CD4-positive, alpha-beta T cell (primary cell): ENCODE data around the gene OAS2. TPM values are rescaled to one million over a fixed set of nuclear protein-coding genes. Genes with fewer than 3 reads are reported as not detected.

ENCODE experiments used
- ATAC-seq: fragments of 200-7000 bp; cut with Tn5 transposase; one replicate; pipeline ENCODE4 v1.10.0; 2022; ENCODE audit warnings: mild to moderate bottlenecking; ENCODE audit not compliant: poor library complexity
- CTCF ChIA-PET: fragments of 350-600 bp; sonication (Branson Sonifier 250); formaldehyde crosslinking; loops from one replicate; lab custom pipeline; 2021; ENCODE audit warnings: antibody characterized with exemption, inconsistent platforms; lab: Charles Lee
- POLR2A ChIA-PET: fragments of 350-600 bp; sonication (Branson Sonifier 250); formaldehyde crosslinking; loops from one replicate; lab custom pipeline; 2021; ENCODE audit warnings: antibody characterized with exemption, inconsistent platforms; lab: Charles Lee
- DNase-seq, 14 experiments: peaks; one replicate each; pipeline ENCODE4 v3.0.0-alpha.2; 2013 to 2020; ENCODE audit warnings: mixed read lengths in 2 of 14
- H3K27ac ChIP-seq, 2 donors: one replicate each; pipeline versions ENCODE4 v1.5.1 to v1.7.0; 2013; ENCODE audit warnings: low read length in 2 of 2, low read depth in 1 of 2, mild to moderate bottlenecking in 1 of 2
- H3K27me3 ChIP-seq, 2 experiments: 1 replicate in 1 of 2; 2 replicates in 1 of 2; pipeline versions ENCODE4 v1.6.1 to v1.7.0; 2013; ENCODE audit warnings: low read length in 2 of 2, control low read depth in 1 of 2, mild to moderate bottlenecking in 1 of 2, moderate library complexity in 1 of 2; ENCODE audit not compliant: insufficient read depth in 2 of 2, control insufficient read depth in 1 of 2
- H3K36me3 ChIP-seq: one replicate; pipeline ENCODE4 v1.6.1; 2013; ENCODE audit warnings: low read length, control low read depth; ENCODE audit not compliant: insufficient read depth
- H3K4me1 ChIP-seq: one replicate; pipeline ENCODE4 v1.6.1; 2013; ENCODE audit warnings: low read length, control low read depth; ENCODE audit not compliant: insufficient read depth
- H3K4me3 ChIP-seq: one replicate; pipeline ENCODE4 v1.5.1; 2013; ENCODE audit warnings: mild to moderate bottlenecking, low read length, moderate library complexity
- H3K9me3 ChIP-seq, 2 experiments: 1 replicate in 1 of 2; 2 replicates in 1 of 2; pipeline versions ENCODE4 v1.6.1 to v1.7.0; 2013; ENCODE audit warnings: low read length in 2 of 2, mild to moderate bottlenecking in 2 of 2, control low read depth in 1 of 2, moderate library complexity in 1 of 2; ENCODE audit not compliant: control insufficient read depth in 1 of 2, insufficient read depth in 1 of 2
- H3K27ac Mint-ChIP-seq: one replicate; pipeline ENCODE4 v1.8.0; 2020; ENCODE audit warnings: mixed read lengths
- H3K27me3 Mint-ChIP-seq: one replicate; pipeline ENCODE4 v1.8.0; 2021; ENCODE audit warnings: mixed read lengths
- H3K36me3 Mint-ChIP-seq: one replicate; pipeline ENCODE4 v1.8.0; 2021; ENCODE audit warnings: low read depth, mixed read lengths
- H3K4me1 Mint-ChIP-seq: one replicate; pipeline ENCODE4 v1.8.0; 2021; ENCODE audit warnings: low read depth, mixed read lengths
- H3K4me3 Mint-ChIP-seq: one replicate; pipeline ENCODE4 v1.8.0; 2020; ENCODE audit warnings: mild to moderate bottlenecking, mixed read lengths
- H3K9me3 Mint-ChIP-seq: one replicate; pipeline ENCODE4 v1.8.0; 2020; ENCODE audit warnings: mixed read lengths
- CTCF ChIP-seq: fragments of 200-600 bp; IDR thresholded peaks from one replicate; pipeline ENCODE4 v1.8.0; 2022; ENCODE audit warnings: antibody characterized with exemption, mild to moderate bottlenecking
- intact Hi-C, 2 experiments: fragments of 100-400 bp; cut with DNase I in 1 of 2; cut with micrococcal nuclease in 1 of 2; formaldehyde crosslinking; loops; one replicate each; pipeline versions ENCODE4 v1.15.1 to v1.9.0; 2023 to 2025; cut with DNase I, micrococcal nuclease
- total RNA-seq, 174 experiments: library from RNA in 2 of 174; stranded (reverse) in 2 of 174; gene quantifications; one replicate each; pipeline ENCODE4 v1.2.3 and lab custom pipeline; 2021 to 2026

Gene OAS2
- total RNA-seq, 2 experiments from 2014 or later, result 15.0 to 16.2 TPM

GRCh38 chr12:112992541-112993398, 14.5 kb downstream of the OAS2 start:
- no peak overlapping the region for H3K4me3 ChIP-seq
- H3K9me3 ChIP-seq, result no peaks in the 10 kb centered on the region
- no peaks in the 10 kb centered on the region for H3K27me3 Mint-ChIP-seq
- peaks cover 25% of the 10 kb centered on the region for H3K4me1 Mint-ChIP-seq
- ATAC-seq (peak; percentile 87), DNase-seq (peak; percentile 16 to 76 (median 56))
- H3K36me3 ChIP-seq, result peaks cover 79% of the 10 kb centered on the region
- H3K27ac ChIP-seq, result no peak overlapping the region
- peaks cover 6% of the 10 kb centered on the region for H3K4me1 ChIP-seq
- no peaks in the 10 kb centered on the region for H3K27me3 ChIP-seq
- H3K4me3 Mint-ChIP-seq, result no peak overlapping the region
- H3K36me3 Mint-ChIP-seq, result peaks cover 97% of the 10 kb centered on the region
- peak; percentile 74 for TF ChIP-seq CTCF
- ChIA-PET CTCF (interaction anchor here (0.7 to 2.9 kb wide), 14 partner anchors 9 to 342 kb away, joined by 3 to 25 read pairs (median 4); partner anchors contain the start of genes OAS1, OAS2 and SLC8B1), POLR2A (interaction anchor here (1.1 to 7.8 kb wide), 2 partner anchors 9 to 14 kb away, joined by 3 to 74 read pairs; partner anchors contain the start of gene OAS2)
- intact Hi-C loops, result loop anchor here (2.0 to 5.0 kb wide), 5 partner anchors 44 to 182 kb away; no protein-coding TSS in a partner anchor
- peak overlapping the region; percentile 7 for H3K27ac Mint-ChIP-seq
- no peaks in the 10 kb centered on the region for H3K9me3 Mint-ChIP-seq

- H3K9me3 ChIP-seq, result no peaks in the 10 kb centered on the region
- peaks cover 77% of the 10 kb centered on the region for H3K36me3 ChIP-seq
- H3K4me3 Mint-ChIP-seq, result no peak overlapping the region
- no peak overlapping the region for H3K27ac Mint-ChIP-seq
- H3K4me1 ChIP-seq, result no peaks in the 10 kb centered on the region
- intact Hi-C loops, result no loop called here
- ChIA-PET CTCF (interaction anchor here (1.7 to 2.9 kb wide), 2 partner anchors 16 to 180 kb away, joined by 4 to 25 read pairs; partner anchors contain the start of gene OAS2), POLR2A (interaction anchor here (7.8 kb wide), 1 partner anchor 16 kb away, joined by 74 read pairs; the partner anchor contains the start of gene OAS2)
- H3K27me3 ChIP-seq, result no peaks in the 10 kb centered on the region
- ATAC-seq (no peak), DNase-seq (no peak)
- H3K36me3 Mint-ChIP-seq, result peaks cover 97% of the 10 kb centered on the region
- H3K9me3 Mint-ChIP-seq, result no peaks in the 10 kb centered on the region
- H3K27me3 Mint-ChIP-seq, result no peaks in the 10 kb centered on the region
- no peak for TF ChIP-seq CTCF
- no peak overlapping the region for H3K4me3 ChIP-seq
- peaks cover 17% of the 10 kb centered on the region for H3K4me1 Mint-ChIP-seq
- no peak overlapping the region for H3K27ac ChIP-seq
Observed at GRCh38 chr12:112995008-112995407, 16.7 kb downstream of the OAS2 start.

DNA sequence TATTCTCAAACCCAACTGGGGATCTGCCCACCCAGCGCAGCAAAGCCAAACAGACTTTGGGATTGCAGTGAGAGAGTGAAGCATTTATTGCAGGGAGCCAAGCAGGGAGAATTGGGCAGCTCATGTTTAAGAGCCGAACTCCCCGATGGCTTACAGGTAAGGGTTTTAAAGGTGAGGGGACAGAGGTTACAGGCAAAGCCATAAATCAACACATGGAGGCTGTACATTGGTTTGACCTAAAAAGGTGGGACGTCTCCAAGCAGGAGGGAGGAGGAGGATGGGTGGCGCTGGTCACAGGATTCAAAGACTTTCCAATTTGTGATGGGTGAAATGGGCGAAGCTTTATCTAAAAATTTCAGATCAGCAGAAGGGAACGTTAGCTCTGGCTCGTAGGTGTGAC, 18.2 kb downstream of the OAS2 start:
- no peaks in the 10 kb centered on the region for H3K9me3 Mint-ChIP-seq

More for the DNA sequence above, 18.2 kb downstream of the OAS2 start:
- Histone ChIP-seq H3K4me1 (no peaks in the 10 kb centered on the region), H3K4me3 (no peak overlapping the region), H3K27ac (no peak overlapping the region), H3K36me3 (peaks cover 76% of the 10 kb centered on the region), H3K9me3 (no peaks in the 10 kb centered on the region), H3K27me3 (no peaks in the 10 kb centered on the region)
- H3K4me3 Mint-ChIP-seq, result no peak overlapping the region
- CTCF ChIA-PET, result interaction anchor here (1.6 kb wide), 1 partner anchor 96 kb away, joined by 3 read pairs; no protein-coding TSS in a partner anchor
- H3K4me1 Mint-ChIP-seq, result peaks cover 10% of the 10 kb centered on the region
- POLR2A ChIA-PET, result no interaction called here
- H3K27me3 Mint-ChIP-seq, result no peaks in the 10 kb centered on the region
- intact Hi-C loops, result no loop called here
- no peak for ATAC-seq
- H3K27ac Mint-ChIP-seq, result no peak overlapping the region
- peaks cover 96% of the 10 kb centered on the region for H3K36me3 Mint-ChIP-seq
- DNase-seq, result no peak
- no peak for TF ChIP-seq CTCF
